Keratinocyte (primary cell): ENCODE results near the gene UBE2J2.

Experiments
- EZH2 ChIP-seq: IDR thresholded peaks from one replicate; pipeline ENCODE4 v1.6.1; 2012; ENCODE audit warnings: inconsistent platforms, mild to moderate bottlenecking, low read length, moderate library complexity
- TF ChIP-seq, protein P1 (sequence below), 3 experiments: IDR thresholded peaks in 1 of 3; conservative IDR thresholded peaks in 1 of 3; optimal IDR thresholded peaks in 1 of 3; 2 replicates in 2 of 3; 3 replicates in 1 of 3; pipeline versions ENCODE3 to v1.5.1; 2011; ENCODE audit warnings: low read length in 3 of 3, mild to moderate bottlenecking in 3 of 3, moderate library complexity in 2 of 3, control low read depth in 1 of 3, inconsistent platforms in 1 of 3; ENCODE audit not compliant: insufficient read depth in 2 of 3; ENCODE audit errors: extremely low read depth in 1 of 3

DNA sequence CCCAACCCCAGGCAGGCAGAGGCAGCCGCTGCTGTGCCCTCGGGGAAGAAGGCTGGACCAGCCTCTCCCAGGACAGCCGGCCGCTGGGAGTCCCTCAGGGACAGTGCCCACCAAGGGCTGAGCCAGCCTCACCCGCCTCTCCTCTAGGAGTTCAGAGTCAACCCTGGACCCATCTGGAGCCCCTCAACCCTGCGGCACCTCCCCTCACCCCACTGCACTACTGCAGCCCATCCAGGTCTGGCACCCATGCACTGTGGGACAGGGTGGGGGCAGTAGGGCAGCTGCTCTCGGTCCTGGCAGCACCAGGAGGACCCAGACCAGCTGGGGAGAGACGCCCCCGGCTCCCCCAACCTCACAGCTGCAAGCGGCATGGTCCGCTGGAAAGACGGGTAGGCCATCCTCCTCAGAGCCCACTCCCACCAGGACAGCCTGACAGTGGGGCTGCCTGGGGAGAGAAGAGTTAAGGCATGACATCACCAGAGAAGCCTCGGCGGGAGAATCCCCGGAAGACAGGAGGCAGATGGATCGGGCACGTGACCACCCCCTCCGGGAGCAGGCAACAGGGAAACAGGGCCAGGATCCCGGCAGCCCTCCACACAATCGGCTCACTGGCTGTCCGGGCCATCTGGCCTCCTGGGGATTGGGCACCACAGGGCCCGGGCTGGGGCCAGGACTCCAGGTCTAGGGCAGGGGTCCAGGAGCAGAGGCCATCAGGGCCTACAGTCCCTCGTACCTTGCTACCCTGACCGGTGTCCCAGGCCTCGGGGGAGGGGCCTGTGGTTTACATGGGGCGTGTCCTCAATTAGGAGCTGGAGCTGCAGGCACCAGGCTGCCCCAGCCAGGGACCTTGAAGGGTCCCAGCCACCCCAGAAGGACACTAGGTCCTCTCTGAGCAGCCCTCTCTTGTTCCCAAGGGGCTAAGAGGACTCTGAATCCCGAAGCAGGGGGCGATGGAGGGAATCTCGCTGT is 31.0 kb upstream of the UBE2J2 start:
- TF ChIP-seq, protein P1, sequence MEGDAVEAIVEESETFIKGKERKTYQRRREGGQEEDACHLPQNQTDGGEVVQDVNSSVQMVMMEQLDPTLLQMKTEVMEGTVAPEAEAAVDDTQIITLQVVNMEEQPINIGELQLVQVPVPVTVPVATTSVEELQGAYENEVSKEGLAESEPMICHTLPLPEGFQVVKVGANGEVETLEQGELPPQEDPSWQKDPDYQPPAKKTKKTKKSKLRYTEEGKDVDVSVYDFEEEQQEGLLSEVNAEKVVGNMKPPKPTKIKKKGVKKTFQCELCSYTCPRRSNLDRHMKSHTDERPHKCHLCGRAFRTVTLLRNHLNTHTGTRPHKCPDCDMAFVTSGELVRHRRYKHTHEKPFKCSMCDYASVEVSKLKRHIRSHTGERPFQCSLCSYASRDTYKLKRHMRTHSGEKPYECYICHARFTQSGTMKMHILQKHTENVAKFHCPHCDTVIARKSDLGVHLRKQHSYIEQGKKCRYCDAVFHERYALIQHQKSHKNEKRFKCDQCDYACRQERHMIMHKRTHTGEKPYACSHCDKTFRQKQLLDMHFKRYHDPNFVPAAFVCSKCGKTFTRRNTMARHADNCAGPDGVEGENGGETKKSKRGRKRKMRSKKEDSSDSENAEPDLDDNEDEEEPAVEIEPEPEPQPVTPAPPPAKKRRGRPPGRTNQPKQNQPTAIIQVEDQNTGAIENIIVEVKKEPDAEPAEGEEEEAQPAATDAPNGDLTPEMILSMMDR (optimal IDR thresholded peaks at IDR 0.05 in 1 of 3, IDR thresholded peaks at IDR 0.05 in 1 of 3, conservative IDR thresholded peaks at IDR 0.05 in 1 of 3; ENCODE audit: extremely low read depth in 1 of 3, insufficient read depth in 2 of 3, low read length in 3 of 3): no peak
- no peak for TF ChIP-seq EZH2
